IPS-15b (cell line): Measurements from ENCODE around the gene CFAP53.
A peak's percentile ranks its signal among the peaks of the same experiment; 100 is the strongest.

Source experiments
- H3K27me3 ChIP-seq: one replicate; pipeline ENCODE4 v1.6.1; 2013; ENCODE audit warnings: low read length; ENCODE audit not compliant: control insufficient read depth, insufficient read depth
- H3K36me3 ChIP-seq: one replicate; pipeline ENCODE4 v1.6.1; 2013; ENCODE audit warnings: low read length; ENCODE audit not compliant: control insufficient read depth, insufficient read depth
- H3K4me1 ChIP-seq: one replicate; pipeline ENCODE4 v1.6.1; 2013; ENCODE audit warnings: mild to moderate bottlenecking, low read length; ENCODE audit not compliant: control insufficient read depth, insufficient read depth
- H3K4me3 ChIP-seq: one replicate; pipeline ENCODE4 v1.5.1; 2013; ENCODE audit warnings: low read depth, low read length
- H3K9ac ChIP-seq: one replicate; pipeline ENCODE4 v1.6.1; 2013; ENCODE audit warnings: low read depth, mild to moderate bottlenecking, low read length
- H3K9me3 ChIP-seq: one replicate; pipeline ENCODE4 v1.6.1; 2013; ENCODE audit warnings: mild to moderate bottlenecking, low read length; ENCODE audit not compliant: control insufficient read depth, insufficient read depth

The CFAP53 gene

GRCh38 chr18:50285631-50286321 is 19.5 kb upstream of the CFAP53 start:
- H3K4me3 ChIP-seq = peak overlapping the region; percentile 91
- no peak overlapping the region for H3K9ac ChIP-seq
- no peaks in the 10 kb centered on the region for H3K4me1 ChIP-seq
- H3K36me3 ChIP-seq = peaks cover 27% of the 10 kb centered on the region
- H3K27me3 ChIP-seq = no peaks in the 10 kb centered on the region
- H3K9me3 ChIP-seq = no peaks in the 10 kb centered on the region

- Histone ChIP-seq H3K4me1 (peaks cover 4% of the 10 kb centered on the region), H3K9me3 (no peaks in the 10 kb centered on the region), H3K27me3 (no peaks in the 10 kb centered on the region), H3K9ac (no peak overlapping the region), H3K36me3 (peaks cover 27% of the 10 kb centered on the region), H3K4me3 (no peak overlapping the region)
Measured at GRCh38 chr18:50285071-50285470, 18.8 kb upstream of the CFAP53 start.

- H3K4me3 ChIP-seq = no peak overlapping the region
- peaks cover 5% of the 10 kb centered on the region for H3K4me1 ChIP-seq
- no peak overlapping the region for H3K9ac ChIP-seq
- H3K9me3 ChIP-seq = no peaks in the 10 kb centered on the region
- peaks cover 27% of the 10 kb centered on the region for H3K36me3 ChIP-seq
- H3K27me3 ChIP-seq = no peaks in the 10 kb centered on the region
Measured at GRCh38 chr18:50284255-50284885, 18.1 kb upstream of the CFAP53 start.

- peaks cover 27% of the 10 kb centered on the region for H3K36me3 ChIP-seq
- H3K4me1 ChIP-seq = peaks cover 5% of the 10 kb centered on the region
- H3K9ac ChIP-seq = no peak overlapping the region
- no peaks in the 10 kb centered on the region for H3K27me3 ChIP-seq
- H3K4me3 ChIP-seq = no peak overlapping the region
- H3K9me3 ChIP-seq = no peaks in the 10 kb centered on the region
Measured at GRCh38 chr18:50283469-50284209, 17.3 kb upstream of the CFAP53 start.

GRCh38 chr18:50282521-50283335 is 16.4 kb upstream of the CFAP53 start:
- Histone ChIP-seq H3K4me3 (no peak overlapping the region), H3K27me3 (no peaks in the 10 kb centered on the region), H3K4me1 (peaks cover 5% of the 10 kb centered on the region), H3K36me3 (peaks cover 27% of the 10 kb centered on the region), H3K9me3 (no peaks in the 10 kb centered on the region), H3K9ac (no peak overlapping the region)

GRCh38 chr18:50281972-50282520 is 15.8 kb upstream of the CFAP53 start:
- H3K4me3 ChIP-seq = peak overlapping the region; percentile 100
- H3K9ac ChIP-seq = peak overlapping the region; percentile 65
- peaks cover 5% of the 10 kb centered on the region for H3K4me1 ChIP-seq
- H3K9me3 ChIP-seq = no peaks in the 10 kb centered on the region
- H3K27me3 ChIP-seq = no peaks in the 10 kb centered on the region
- H3K36me3 ChIP-seq = peaks cover 24% of the 10 kb centered on the region

GRCh38 chr18:50281295-50281971 is 15.1 kb upstream of the CFAP53 start, which contains the start of gene MBD1:
Gene MBD1 (minus strand): TSS chr18:50281523. CDS start chr18:50279992, 1,531 bp downstream.
- peak within 1 kb of the TSS; percentile 100 for H3K4me3 ChIP-seq
- no peaks in the 10 kb centered on the region for H3K27me3 ChIP-seq
- H3K4me1 ChIP-seq = peaks cover 5% of the 10 kb centered on the region
- peaks cover 30% of the 10 kb centered on the region for H3K36me3 ChIP-seq
- H3K9me3 ChIP-seq = no peaks in the 10 kb centered on the region
- H3K9ac ChIP-seq = peak within 1 kb of the TSS; percentile 94

GRCh38 chr18:50280707-50281294 is 14.5 kb upstream of the CFAP53 start:
- H3K4me3 ChIP-seq = peak overlapping the region; percentile 100
- peak overlapping the region; percentile 94 for H3K9ac ChIP-seq
- no peaks in the 10 kb centered on the region for H3K27me3 ChIP-seq
- H3K4me1 ChIP-seq = peaks cover 5% of the 10 kb centered on the region
- H3K9me3 ChIP-seq = no peaks in the 10 kb centered on the region
- H3K36me3 ChIP-seq = peaks cover 36% of the 10 kb centered on the region

- Histone ChIP-seq H3K36me3 (peaks cover 41% of the 10 kb centered on the region), H3K27me3 (no peaks in the 10 kb centered on the region), H3K4me3 (peak overlapping the region; percentile 100), H3K4me1 (peaks cover 5% of the 10 kb centered on the region), H3K9me3 (no peaks in the 10 kb centered on the region), H3K9ac (no peak overlapping the region)
Measured at GRCh38 chr18:50279752-50280151, 13.5 kb upstream of the CFAP53 start.

GRCh38 chr18:50277942-50278341 is 11.6 kb upstream of the CFAP53 start:
- Histone ChIP-seq H3K36me3 (peaks cover 41% of the 10 kb centered on the region), H3K4me3 (no peak overlapping the region), H3K9ac (no peak overlapping the region), H3K9me3 (no peaks in the 10 kb centered on the region), H3K4me1 (peaks cover 5% of the 10 kb centered on the region), H3K27me3 (no peaks in the 10 kb centered on the region)
